Adrenal gland (tissue), 12 donors: ENCODE data around the gene ATP4A. TPM values are rescaled to one million over a fixed set of nuclear protein-coding genes. Genes with fewer than 3 reads are reported as not detected.

Experiments
- DNase-seq, 7 donors: peaks; one replicate each; pipeline ENCODE4 v3.0.0-alpha.2; 2019 to 2020
- H3K27ac ChIP-seq, 5 donors: fragments of 200-600 bp; sonication (generic) in 4 of 5; 1 replicate in 3 of 5; 2 replicates in 2 of 5; pipeline versions ENCODE4 v1.5.1 to v1.8.0; 2016 to 2020; ENCODE audit warnings: mild to moderate bottlenecking in 1 of 5
- H3K27me3 ChIP-seq: fragments of 200-600 bp; 2 replicates; pipeline ENCODE4 v1.8.0; 2021
- H3K36me3 ChIP-seq, 2 donors: fragments of 200-600 bp; replicated peaks in 1 of 2; 1 replicate in 1 of 2; 2 replicates in 1 of 2; pipeline versions ENCODE4 v1.5.1 to v1.8.0; 2018 to 2022
- H3K4me1 ChIP-seq, 2 donors: fragments of 200-600 bp; replicated peaks in 1 of 2; 1 replicate in 1 of 2; 2 replicates in 1 of 2; pipeline versions ENCODE4 v1.5.1 to v1.8.0; 2018 to 2021
- H3K4me3 ChIP-seq, 4 donors: fragments of 200-600 bp; sonication (generic) in 3 of 4; one replicate each; pipeline ENCODE4 v1.5.1; 2016 to 2018
- H3K9me3 ChIP-seq, 3 donors: fragments of 200-600 bp; sonication (generic) in 1 of 3; replicated peaks in 1 of 3; 1 replicate in 2 of 3; 2 replicates in 1 of 3; pipeline versions ENCODE4 v1.5.1 to v1.8.0; 2016 to 2021
- CTCF ChIP-seq, 6 experiments: fragments of 450-650 bp in 4 of 6; fragments of 200-600 bp in 2 of 6; sonication (generic) in 1 of 6; IDR thresholded peaks; 1 replicate in 5 of 6; 2 replicates in 1 of 6; pipeline versions ENCODE4 v1.5.1 to v1.8.0; 2016 to 2021; ENCODE audit warnings: antibody characterized with exemption in 6 of 6, mild to moderate bottlenecking in 2 of 6, moderate library complexity in 1 of 6
- POLR2A ChIP-seq, 2 donors: fragments of 450-650 bp; IDR thresholded peaks; one replicate each; pipeline ENCODE4 v1.6.1; 2017; ENCODE audit warnings: antibody characterized with exemption in 2 of 2, mild to moderate bottlenecking in 2 of 2, moderate library complexity in 1 of 2
- WGBS, 4 donors: extraction: QIAGEN DNeasy Blood & Tissue Kit in 2 of 4; methylation state at CpG; one replicate each; pipeline versions ENCODE4 v1.1.5 to v1.1.7; 2013 to 2017; 5-methylcytosine and 5-hydroxymethylcytosine counted together
- intact Hi-C, 2 donors: fragments of 100-400 bp; cut with DNase I; formaldehyde crosslinking; loops; one replicate each; pipeline versions ENCODE4 v1.14.1 to v1.15.0; 2022 to 2023
- polyA plus RNA-seq, 3 donors: library from polyadenylated mRNA; stranded (reverse); fragments of 200-250 nt in 2 of 3; fragments of 350-450 nt in 1 of 3; fragmentation: Illumina TruSeq in 1 of 3; extraction: RNeasy Lipid Tissue Mini Kit (QIAGEN cat#74804) in 1 of 3; gene quantifications; one replicate each; pipeline ENCODE4 v1.2.3, GENCODE V29; 2013 to 2014
- total RNA-seq, 9 donors: library from RNA; depleted of rRNA in 4 of 9; stranded (reverse); fragments of >200 nt in 4 of 9; fragments of 120-200 nt in 1 of 9; fragmentation: NEBNext Ultra II Directional in 1 of 9; extraction: Animal tissue kit (Norgen Biotek cat#: 25700) in 1 of 9; gene quantifications; one replicate each; pipeline versions ENCODE4 v1.1.0 to v1.2.4, GENCODE V29; 2013 to 2023
- donor health status: healthy with polysubstance abuse.
- donor health status: Bipolar disorder and iron deficiency.
- donor health status: DM: yes; HTN: yes; CAD: no.
- donor health status: DM: no; HTN: no; CAD: no.
- donor health status: DM: no; HTN: no; CAD: no.
- donor health status: DM: yes; HTN: yes; CAD: no.

The ATP4A gene
- total and polyA plus RNA-seq, 12 donors, result 2.2 to 63.5 (median 7.5) TPM

GRCh38 chr19:35545001-35545854 lies 18.2 kb downstream of the ATP4A start, which contains the start of gene TMEM147:
Gene TMEM147, plus strand, starts transcription at chr19:35545626. Its CDS starts 114 bp downstream, at chr19:35545740.
- TF ChIP-seq CTCF (IDR thresholded peaks at IDR 0.05) (no peak), POLR2A (IDR thresholded peaks at IDR 0.05) (peak; percentile 33 to 55)
- Histone ChIP-seq H3K9me3 (no peaks in the 10 kb centered on the region), H3K4me1 (peaks cover 11 to 17% of the 10 kb centered on the region in 2 donors), H3K4me3 (peak within 1 kb of the TSS; percentile 73 to 88 (median 82)), H3K27me3 (no peaks in the 10 kb centered on the region), H3K36me3 (peaks cover 0 to 9% of the 10 kb centered on the region in 2 donors), H3K27ac (peak within 1 kb of the TSS in 4 of 5 donors; percentile 50 to 86 (median 72))
- WGBS, 4 donors, result 0 to 1% (median 1%) methylated on average over 9 to 85 of the region's 85 CpGs
- intact Hi-C loops, result loop anchor here (5.0 to 10.0 kb wide), 2 partner anchors 52 to 170 kb away; partner anchors contain the start of gene KMT2B (in 1 of the 2)
- peak; percentile 92 to 96 (median 95) for DNase-seq

- H3K4me3 ChIP-seq, result peak overlapping the region in 2 of 4 donors; percentile 73 to 86
- no peak for DNase-seq
- peak overlapping the region in 1 of 5 donors; percentile 86 for H3K27ac ChIP-seq
Measured at GRCh38 chr19:35544110-35544802, 19.2 kb downstream of the ATP4A start.

GRCh38 chr19:35543280-35544109 lies 20.0 kb downstream of the ATP4A start:
- TF ChIP-seq POLR2A (IDR thresholded peaks at IDR 0.05) (no peak), CTCF (IDR thresholded peaks at IDR 0.05) (no peak)

More at GRCh38 chr19:35544110-35544802, 19.2 kb downstream of the ATP4A start:
- WGBS, 4 donors, result 81 to 88% (median 83%) methylated on average over 3 of the region's 3 CpGs
- TF ChIP-seq POLR2A (IDR thresholded peaks at IDR 0.05) (no peak), CTCF (IDR thresholded peaks at IDR 0.05) (no peak)
- H3K27me3 ChIP-seq, result no peaks in the 10 kb centered on the region
- peaks cover 0 to 9% of the 10 kb centered on the region in 2 donors for H3K36me3 ChIP-seq
- peaks cover 11 to 17% of the 10 kb centered on the region in 2 donors for H3K4me1 ChIP-seq
- H3K9me3 ChIP-seq, result no peaks in the 10 kb centered on the region
- intact Hi-C loops, result loop anchor here in 1 of 2 donors (10.0 kb wide), 1 partner anchor 171 kb away; the partner anchor contains the start of gene KMT2B

More at GRCh38 chr19:35543280-35544109, 20.0 kb downstream of the ATP4A start:
- 96 to 98% (median 97%) methylated on average over 9 to 15 of the region's 15 CpGs for WGBS, 4 donors
- H3K27ac ChIP-seq, result no peak overlapping the region
- no peaks in the 10 kb centered on the region for H3K27me3 ChIP-seq
- H3K9me3 ChIP-seq, result no peaks in the 10 kb centered on the region
- no peak overlapping the region for H3K4me3 ChIP-seq
- peaks cover 0 to 9% of the 10 kb centered on the region in 2 donors for H3K36me3 ChIP-seq
- DNase-seq, result no peak
- H3K4me1 ChIP-seq, result peaks cover 11 to 17% of the 10 kb centered on the region in 2 donors
- intact Hi-C loops, result loop anchor here in 1 of 2 donors (10.0 kb wide), 1 partner anchor 171 kb away; the partner anchor contains the start of gene KMT2B
